ENCODE results near the gene PLEKHH1.
"Not testable (repeated sequence)": the region's sequence is repeated elsewhere in the genome, so short reads cannot be mapped to it uniquely, and the experiment has no call there.

Gene PLEKHH1

GRCh38 chr14:67584978-67585377, 51.9 kb downstream of the PLEKHH1 start:
- no peak for DNase-seq

- no peak for DNase-seq
Measured at GRCh38 chr14:67586369-67586768, 53.3 kb downstream of the PLEKHH1 start.

- DNase-seq = no peak
Measured at GRCh38 chr14:67589204-67589770, 56.2 kb downstream of the PLEKHH1 start.

- DNase-seq = not testable (repeated sequence)
Measured at GRCh38 chr14:67593650-67594049, 60.6 kb downstream of the PLEKHH1 start.

- DNase-seq = no peak
Measured at GRCh38 chr14:67595392-67595791, 62.3 kb downstream of the PLEKHH1 start.

DNA sequence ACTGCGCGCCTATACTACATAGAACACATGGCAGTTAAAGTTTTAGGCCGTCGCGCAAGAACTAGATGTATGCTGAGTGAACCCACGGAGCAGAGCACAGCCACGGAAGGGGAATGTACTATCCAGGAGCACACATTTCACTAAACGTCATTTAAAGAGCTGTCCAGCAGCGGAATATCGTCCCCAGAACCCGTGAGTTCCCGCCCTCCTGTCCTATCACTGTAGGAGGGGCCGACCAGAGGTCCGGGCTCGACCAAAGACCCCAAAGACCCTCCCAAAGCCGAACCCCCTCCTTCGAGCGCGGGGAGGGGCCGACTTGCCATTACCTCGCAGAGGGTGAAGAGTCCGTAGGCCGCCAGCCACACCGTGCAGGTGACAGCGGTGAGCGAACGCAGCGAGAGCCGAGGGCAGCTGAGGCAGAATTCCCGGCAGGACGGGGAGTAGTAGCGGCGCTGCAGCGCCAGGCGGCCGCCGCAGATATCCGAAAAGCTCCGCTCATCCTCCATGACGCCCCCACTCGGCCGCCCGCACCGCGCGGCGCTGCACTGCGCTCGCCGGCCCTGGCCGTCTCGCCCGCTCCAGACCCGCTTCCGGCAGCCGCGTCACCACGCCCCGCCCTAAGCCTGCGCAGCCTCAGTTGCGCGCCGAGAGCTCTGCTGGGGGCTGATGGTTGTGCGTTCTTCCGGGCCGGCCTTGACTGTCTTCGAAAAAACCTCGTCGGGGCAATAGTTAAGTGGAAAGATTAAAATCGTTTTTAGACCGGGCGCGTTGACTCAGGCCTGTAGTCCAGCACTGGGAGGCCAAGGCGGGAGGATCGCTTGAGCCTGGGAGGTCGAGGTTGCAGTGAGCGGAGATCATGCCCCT, 66.8 kb downstream of the PLEKHH1 start, which contains the start of gene PIGH:
TSS of gene PIGH (minus strand) at position 571 of the 864 bp plus-strand sequence. CDS start at position 506, 65 bp downstream.
- peak; percentile 88 to 94 (median 90) for DNase-seq

DNA sequence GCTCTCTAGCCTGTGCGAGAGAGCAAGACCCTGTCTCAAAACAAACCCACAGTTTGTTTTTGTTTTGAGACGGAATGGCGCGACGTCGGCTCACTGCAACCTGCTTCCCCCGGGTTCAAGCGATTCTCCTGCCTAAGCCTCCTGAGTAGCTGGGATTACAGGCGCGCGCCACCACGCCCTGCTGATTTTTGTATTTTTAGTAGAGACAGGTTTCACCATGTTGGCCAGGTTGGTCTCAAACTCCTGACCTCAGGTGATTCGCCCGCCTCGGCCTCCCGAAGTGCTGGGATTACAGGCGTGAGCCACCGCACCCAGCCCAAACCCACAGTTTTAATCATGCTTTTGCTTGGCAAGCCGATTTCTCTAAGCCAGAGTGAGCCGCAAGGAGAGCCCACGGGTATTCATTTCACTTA, 67.5 kb downstream of the PLEKHH1 start:
- DNase-seq = not testable (repeated sequence)

GRCh38 chr14:67602076-67602475, 69.0 kb downstream of the PLEKHH1 start:
- no peak for DNase-seq

DNA sequence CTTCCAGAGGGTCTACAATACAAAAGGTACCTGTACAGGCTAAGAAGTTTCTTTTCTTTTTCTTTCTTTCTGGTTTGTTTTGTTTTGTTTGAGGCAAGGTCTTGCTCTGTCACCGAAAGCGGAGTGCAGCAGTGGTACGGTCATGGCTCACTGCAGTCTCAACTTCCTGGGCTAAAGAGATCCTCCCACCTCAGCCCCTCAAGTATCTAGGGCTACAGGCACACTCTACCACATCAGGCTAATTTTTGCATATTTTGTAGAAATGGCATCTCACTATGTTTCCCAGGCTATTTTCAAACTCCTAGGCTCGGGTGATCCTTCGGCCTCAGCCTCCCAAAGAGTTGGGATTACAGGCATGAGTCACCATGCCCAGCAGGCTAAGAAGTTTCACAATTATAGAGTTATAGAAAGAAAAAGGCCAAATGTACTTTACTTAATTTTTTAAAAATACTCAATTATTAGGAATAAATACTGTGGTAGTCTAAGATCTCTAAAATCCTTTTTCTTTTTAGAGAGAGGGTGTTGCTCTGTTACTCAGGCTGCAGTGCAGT, 70.0 kb downstream of the PLEKHH1 start:
- no peak for DNase-seq

DNA sequence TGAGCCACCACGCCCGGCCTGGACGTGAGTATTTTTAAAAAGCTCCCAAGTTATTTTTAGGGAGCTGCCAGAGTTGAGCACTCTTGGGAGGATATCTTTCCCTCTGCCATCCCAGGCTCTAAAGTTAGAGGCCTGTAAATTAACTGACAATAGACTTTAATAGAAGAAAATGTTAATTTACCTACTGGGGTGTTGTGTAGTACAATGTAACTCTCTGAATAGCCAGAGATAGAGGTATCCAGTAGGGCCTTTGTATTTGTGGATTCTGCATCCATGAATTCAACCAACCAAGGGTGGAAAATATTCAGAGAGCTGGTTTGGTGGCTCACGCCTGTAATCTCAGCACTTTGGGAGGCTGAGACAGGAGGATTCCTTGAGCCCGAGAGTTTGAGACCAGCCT, 74.6 kb downstream of the PLEKHH1 start:
- no peak for DNase-seq

- no peak for DNase-seq
Measured at GRCh38 chr14:67609642-67610310, 76.7 kb downstream of the PLEKHH1 start.

DNA sequence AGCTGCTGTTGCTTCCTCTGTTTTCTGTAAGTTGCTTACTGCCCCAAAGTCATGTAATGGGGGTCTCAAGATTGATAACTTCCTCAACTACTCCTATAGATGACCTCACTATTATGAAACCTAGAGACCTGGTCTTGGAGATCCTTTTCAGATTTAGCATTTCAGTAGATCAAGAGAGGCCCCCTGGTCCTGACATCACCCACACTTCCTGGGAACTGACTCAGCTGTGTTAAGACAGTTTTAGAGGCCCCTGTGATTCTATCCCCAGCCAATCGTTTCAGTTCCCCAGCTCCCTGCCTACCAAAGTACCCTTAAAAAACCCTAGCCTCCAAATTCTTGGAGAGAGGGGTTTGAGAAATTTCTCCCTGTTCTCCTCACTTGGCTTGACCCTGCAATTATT, 77.4 kb downstream of the PLEKHH1 start:
- DNase-seq = no peak

DNA sequence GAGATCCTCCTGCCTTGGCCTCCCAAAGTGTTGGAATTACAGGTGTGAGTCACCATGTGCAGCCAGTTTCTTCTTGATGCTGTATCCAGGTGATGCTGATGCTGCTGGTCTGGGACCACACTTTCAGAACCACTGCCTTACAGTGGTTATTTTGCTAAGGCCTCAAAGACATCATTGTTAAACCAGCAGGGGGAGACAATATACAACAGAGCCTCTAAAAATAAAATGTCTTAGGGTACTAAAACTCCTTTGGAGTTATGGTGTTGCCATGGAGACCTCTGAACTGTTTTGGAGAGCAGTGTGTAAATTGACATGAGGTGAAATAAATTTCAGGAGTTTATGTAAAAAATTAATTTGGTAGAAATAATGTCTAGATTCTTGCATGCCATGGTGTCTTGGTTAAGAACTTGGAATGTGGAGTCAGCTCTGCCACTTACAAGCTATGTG, 85.5 kb downstream of the PLEKHH1 start:
- peak in 3 of 5 experiments; percentile 7 to 81 (median 53) for DNase-seq

DNA sequence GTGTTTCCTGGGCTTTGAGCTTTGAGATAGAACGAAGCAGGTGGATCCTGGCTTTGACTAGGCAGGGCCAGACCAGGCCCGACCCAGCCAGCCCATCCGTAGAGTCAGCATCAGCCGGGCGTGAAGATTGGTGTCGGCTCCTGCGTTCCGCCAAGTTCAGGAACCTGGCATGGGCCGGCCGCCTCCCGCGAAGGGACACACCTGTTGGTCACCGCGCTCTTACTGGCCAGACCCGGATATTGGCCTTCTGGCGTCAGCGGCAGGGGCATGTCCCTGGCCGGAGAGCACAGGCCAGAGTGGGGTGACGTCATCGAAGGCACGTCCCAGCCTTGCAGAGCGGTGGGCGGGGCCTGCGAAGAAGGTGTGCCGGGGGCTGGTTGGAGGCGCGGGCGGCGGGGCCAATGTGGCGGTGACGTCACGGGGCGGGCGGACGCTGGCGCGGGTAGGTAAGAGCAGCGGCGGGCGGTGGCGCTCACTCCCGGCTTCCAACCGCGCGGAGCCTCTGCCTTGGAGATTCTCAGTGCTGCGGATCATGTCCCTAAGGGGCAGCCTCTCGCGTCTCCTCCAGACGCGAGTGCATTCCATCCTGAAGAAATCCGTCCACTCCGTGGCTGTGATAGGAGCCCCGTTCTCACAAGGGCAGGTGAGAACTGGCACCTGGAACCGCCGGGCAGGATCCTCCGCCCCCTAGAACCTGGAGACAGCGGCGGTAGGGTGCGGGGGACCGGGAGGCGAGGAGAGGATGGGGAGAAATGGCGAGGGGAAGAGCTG, 86.5 kb downstream of the PLEKHH1 start, which contains the start of gene ARG2:
TSS of gene ARG2 (plus strand) at position 475 of the 771 bp plus-strand sequence. CDS start at position 533, 58 bp downstream.
- peak; percentile 89 to 98 (median 96) for DNase-seq

GRCh38 chr14:67620217-67620785, 87.2 kb downstream of the PLEKHH1 start:
- no peak for DNase-seq

DNA sequence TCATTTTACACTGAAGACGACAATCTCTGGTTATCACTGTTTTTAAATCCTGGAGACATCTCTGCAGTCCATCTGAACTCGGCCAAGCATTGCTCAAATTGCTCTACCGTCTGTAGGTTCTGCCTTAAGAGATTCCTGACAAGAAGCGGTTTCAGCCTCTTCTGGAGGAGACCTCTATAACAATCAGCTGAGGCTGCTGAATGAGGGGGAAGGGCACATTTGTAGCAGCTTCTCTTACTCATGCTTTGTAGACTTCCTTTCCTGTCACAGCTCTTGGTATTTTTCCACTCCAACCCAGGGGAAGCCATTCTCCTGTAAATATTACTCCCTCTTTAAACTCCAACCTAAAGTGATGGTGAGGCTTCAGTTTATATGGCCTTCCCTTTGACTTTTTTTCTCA, 89.6 kb downstream of the PLEKHH1 start:
- peak in 1 of 5 experiments; percentile 61 for DNase-seq

DNA sequence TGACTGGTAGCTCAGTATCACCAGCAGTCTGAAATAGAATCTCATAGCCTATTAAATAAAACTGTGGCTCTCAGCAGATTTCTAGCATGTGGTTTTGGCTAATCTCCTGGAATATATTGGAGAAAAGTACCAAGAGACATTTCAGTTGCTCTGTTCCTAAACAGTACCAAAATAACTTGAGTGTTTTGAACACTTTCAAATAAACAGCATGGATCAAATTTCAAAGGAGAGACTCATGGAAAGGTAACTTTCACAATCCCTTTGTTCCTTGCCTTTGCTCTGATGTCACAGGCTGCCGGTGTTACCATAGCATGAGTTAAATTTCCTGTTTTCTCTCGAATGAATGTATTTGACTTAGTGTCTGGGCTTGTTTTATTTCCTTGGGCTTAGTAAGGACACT, 90.0 kb downstream of the PLEKHH1 start:
- DNase-seq = no peak

DNA sequence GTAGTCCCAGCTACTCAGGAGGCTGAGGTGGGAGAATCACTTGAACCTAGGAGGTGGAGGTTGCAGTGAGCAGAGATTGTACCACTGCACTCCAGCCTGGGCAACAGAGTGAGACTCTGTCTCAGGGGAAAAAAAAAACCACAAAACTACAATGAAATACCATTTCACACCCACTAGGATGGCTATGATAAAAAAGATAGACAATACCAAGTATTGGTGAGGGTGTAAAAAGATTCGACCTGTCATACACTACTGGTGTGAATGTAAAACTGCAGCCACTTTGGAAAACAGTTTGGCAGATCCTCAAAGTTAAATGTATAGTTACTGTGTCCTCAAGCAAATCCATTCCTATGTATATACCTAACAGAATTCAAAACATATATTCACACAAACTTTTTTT, 93.0 kb downstream of the PLEKHH1 start:
- DNase-seq = peak in 1 of 5 experiments; percentile 71

DNA sequence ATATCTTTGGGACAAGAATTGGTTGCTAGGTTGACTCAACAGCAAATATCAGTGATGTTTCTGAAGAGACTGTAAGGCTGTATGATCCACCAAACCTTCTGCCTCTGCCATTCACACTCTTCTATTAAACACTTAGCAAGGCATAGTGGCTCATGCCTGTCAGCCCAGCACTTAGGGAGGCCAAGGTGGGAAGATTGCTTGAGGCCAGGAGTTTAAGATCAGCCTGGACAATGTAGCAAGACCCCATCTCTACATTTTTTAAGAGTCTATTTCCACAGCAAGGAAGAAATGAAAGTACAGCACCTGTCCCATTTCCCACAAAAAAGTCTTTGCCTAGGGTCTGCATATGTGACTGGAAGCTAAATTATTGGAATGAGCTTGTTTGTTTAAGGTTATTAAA, 94.4 kb downstream of the PLEKHH1 start:
- DNase-seq = no peak

DNA sequence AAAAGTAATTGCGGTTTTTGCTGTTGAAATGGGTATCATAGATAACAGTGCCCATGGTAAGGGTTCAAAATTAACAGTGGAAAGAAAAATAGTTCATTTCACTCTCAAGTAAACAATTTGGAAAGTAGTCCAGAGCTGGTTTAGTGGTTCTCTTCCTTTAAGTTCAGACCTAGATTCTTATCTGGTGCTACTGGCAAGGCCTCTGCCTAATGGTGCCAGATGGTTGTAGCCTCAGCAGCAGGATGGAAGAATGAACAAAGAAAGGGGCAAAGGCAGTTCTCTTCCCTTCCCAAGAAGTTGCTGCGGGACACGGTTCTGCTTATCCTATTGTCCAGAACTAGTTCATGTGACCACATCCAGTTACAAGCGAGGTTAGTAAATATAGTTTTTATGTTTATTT, 97.1 kb downstream of the PLEKHH1 start:
- no peak for DNase-seq

DNA sequence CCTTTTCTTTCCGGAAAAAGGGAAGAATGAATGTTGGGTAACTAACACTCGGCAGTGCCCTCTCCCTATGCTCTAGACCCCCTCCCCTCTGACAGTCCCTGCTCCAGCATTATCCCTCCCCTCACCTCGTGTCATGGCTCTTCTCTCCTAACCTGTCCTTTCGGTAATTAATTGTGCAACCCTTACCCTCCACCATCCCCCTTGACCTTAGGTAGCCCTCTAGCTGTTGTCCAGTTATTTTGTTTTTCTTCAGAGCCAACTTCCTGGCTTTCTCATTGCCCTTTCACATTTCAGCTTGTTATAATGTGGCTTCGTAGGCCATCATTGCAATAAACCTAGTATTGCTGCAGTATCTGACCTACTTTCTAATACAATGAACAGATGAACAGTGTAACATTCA, 97.8 kb downstream of the PLEKHH1 start:
- no peak for DNase-seq
